Measurements from ENCODE around the gene C1orf232. TPM values are rescaled to one million over a fixed set of nuclear protein-coding genes. Genes with fewer than 3 reads are reported as not detected.

C1orf232 gene
- total and polyA plus RNA-seq, 5 experiments from 2014 or later: not detected

- ATAC-seq (peak; percentile 70 to 71), DNase-seq (peak in 8 of 10 donors; percentile 16 to 67 (median 32))
- H3K27me3 Mint-ChIP-seq: peaks cover 4 to 52% (median 17%) of the 10 kb centered on the region in 5 donors
- peak overlapping the region in 8 of 10 donors; percentile 36 to 75 (median 61) for H3K4me3 Mint-ChIP-seq
- no peak overlapping the region for H3K27ac Mint-ChIP-seq
- no peaks in the 10 kb centered on the region for H3K9me3 Mint-ChIP-seq
- H3K36me3 Mint-ChIP-seq: no peaks in the 10 kb centered on the region
- POLR2A ChIA-PET: no interaction called here
- peaks cover 3 to 19% (median 14%) of the 10 kb centered on the region in 4 donors for H3K4me1 Mint-ChIP-seq
These were observed 7.1 kb downstream of the C1orf232 start for GRCh38 chr1:26161415-26162219.

GRCh38 chr1:26160527-26161414 is 8.0 kb downstream of the C1orf232 start:
- ATAC-seq (no peak), DNase-seq (no peak)
- peak overlapping the region in 6 of 10 donors; percentile 19 to 57 (median 31) for H3K4me3 Mint-ChIP-seq
- POLR2A ChIA-PET: no interaction called here
- no peak overlapping the region for H3K27ac Mint-ChIP-seq
- H3K36me3 Mint-ChIP-seq: no peaks in the 10 kb centered on the region
- H3K27me3 Mint-ChIP-seq: peaks cover 4 to 52% (median 17%) of the 10 kb centered on the region in 5 donors
- no peaks in the 10 kb centered on the region for H3K9me3 Mint-ChIP-seq
- peaks cover 3 to 22% (median 15%) of the 10 kb centered on the region in 4 donors for H3K4me1 Mint-ChIP-seq

GRCh38 chr1:26159743-26160039 is 9.1 kb downstream of the C1orf232 start:
- Mint-ChIP-seq H3K27ac (peak overlapping the region in 1 of 10 donors; percentile 59), H3K36me3 (no peaks in the 10 kb centered on the region), H3K4me3 (peak overlapping the region in 3 of 10 donors; percentile 23 to 57 (median 46)), H3K9me3 (no peaks in the 10 kb centered on the region), H3K27me3 (peaks cover 4 to 54% (median 23%) of the 10 kb centered on the region in 5 donors), H3K4me1 (peaks cover 3 to 23% (median 14%) of the 10 kb centered on the region in 4 donors)
- POLR2A ChIA-PET: interaction anchor here (0.8 kb wide), 1 partner anchor 900 kb away, joined by 4 read pairs; no protein-coding TSS in a partner anchor
- ATAC-seq (no peak), DNase-seq (no peak)

- DNase-seq: no peak
- Mint-ChIP-seq H3K36me3 (no peaks in the 10 kb centered on the region), H3K4me3 (peak within 1 kb of the TSS in 3 of 10 donors; percentile 23 to 57 (median 46)), H3K27ac (peak within 1 kb of the TSS in 1 of 10 donors; percentile 59), H3K9me3 (no peaks in the 10 kb centered on the region), H3K27me3 (peaks cover 4 to 53% (median 23%) of the 10 kb centered on the region in 5 donors), H3K4me1 (peaks cover 3 to 19% (median 13%) of the 10 kb centered on the region in 4 donors)
- POLR2A ChIA-PET: interaction anchor here (0.8 kb wide), 1 partner anchor 901 kb away, joined by 4 read pairs; no protein-coding TSS in a partner anchor
- no peak for ATAC-seq
These were observed 9.6 kb downstream of the C1orf232 start, which contains the start of gene FAM110D for GRCh38 chr1:26158908-26159742. FAM110D (plus strand) TSS chr1:26159079; CDS start chr1:26161292, 2,213 bp downstream.

- H3K4me1 Mint-ChIP-seq: peaks cover 3 to 14% (median 11%) of the 10 kb centered on the region in 4 donors
- no peaks in the 10 kb centered on the region for H3K36me3 Mint-ChIP-seq
- no peak overlapping the region for H3K27ac Mint-ChIP-seq
- H3K9me3 Mint-ChIP-seq: no peaks in the 10 kb centered on the region
- H3K27me3 Mint-ChIP-seq: peaks cover 4 to 48% (median 20%) of the 10 kb centered on the region in 5 donors
- no peak for ATAC-seq
- no peak for DNase-seq
- POLR2A ChIA-PET: no interaction called here
- no peak overlapping the region for H3K4me3 Mint-ChIP-seq
These were observed 10.4 kb downstream of the C1orf232 start for GRCh38 chr1:26158271-26158907.

DNA sequence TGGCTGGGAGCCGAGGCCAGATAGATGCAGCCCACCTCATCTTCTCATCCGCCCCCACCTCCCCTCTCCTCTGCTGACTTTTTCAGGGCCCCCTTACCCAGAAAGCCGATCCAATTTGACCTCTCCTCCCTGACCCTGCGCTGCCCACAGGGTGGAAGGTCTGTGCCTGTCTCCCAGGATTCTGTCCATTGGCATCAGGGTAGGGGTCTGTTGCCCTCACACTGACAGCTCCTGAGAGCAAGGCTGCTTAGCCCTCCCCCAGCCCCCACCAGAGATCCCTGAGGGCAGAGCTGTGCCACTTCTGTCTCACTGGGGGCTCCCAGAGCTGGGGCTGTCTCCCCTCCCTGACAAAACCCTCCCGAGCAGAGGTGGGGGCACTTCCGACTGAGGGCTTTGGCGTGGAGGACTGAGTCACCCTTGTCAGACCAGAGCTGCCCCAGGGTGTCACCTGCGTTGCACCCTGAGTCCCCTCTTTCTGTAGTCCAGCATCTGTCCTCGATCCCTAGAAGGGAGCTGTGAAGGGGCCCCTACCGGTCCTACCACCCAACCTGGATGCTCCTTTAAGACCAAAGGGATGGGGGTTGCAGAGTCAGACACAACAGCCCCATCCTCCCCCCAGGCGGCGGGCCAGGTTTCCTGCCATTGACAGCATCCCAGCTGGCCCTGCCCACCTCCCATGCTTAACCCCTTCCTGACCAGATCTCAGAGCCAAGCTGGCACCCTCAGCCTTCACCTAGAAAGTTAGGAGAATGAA is 12.3 kb downstream of the C1orf232 start:
- peak in 1 of 10 donors; percentile 21 for DNase-seq
- Mint-ChIP-seq H3K36me3 (no peaks in the 10 kb centered on the region), H3K4me3 (peak overlapping the region in 1 of 10 donors; percentile 26), H3K9me3 (no peaks in the 10 kb centered on the region), H3K4me1 (peaks cover 3 to 9% (median 5%) of the 10 kb centered on the region in 4 donors), H3K27ac (no peak overlapping the region), H3K27me3 (peaks cover 0 to 40% (median 14%) of the 10 kb centered on the region in 5 donors)
- POLR2A ChIA-PET: interaction anchor here (0.6 to 1.3 kb wide), 2 partner anchors 45 to 895 kb away, joined by 3 read pairs; partner anchors contain the start of gene PDIK1L
- peak; percentile 41 to 49 for ATAC-seq

- Mint-ChIP-seq H3K36me3 (no peaks in the 10 kb centered on the region), H3K9me3 (no peaks in the 10 kb centered on the region), H3K4me3 (peak overlapping the region in 1 of 10 donors; percentile 56), H3K27ac (peak overlapping the region in 1 of 10 donors; percentile 48), H3K4me1 (peaks cover 3 to 9% (median 5%) of the 10 kb centered on the region in 4 donors), H3K27me3 (peaks cover 3 to 34% (median 14%) of the 10 kb centered on the region in 5 donors)
- no peak for ATAC-seq
- POLR2A ChIA-PET: interaction anchor here (0.6 kb wide), 1 partner anchor 894 kb away, joined by 3 read pairs; no protein-coding TSS in a partner anchor
- DNase-seq: no peak
These were observed 13.1 kb downstream of the C1orf232 start for GRCh38 chr1:26155370-26156284.

GRCh38 chr1:26154750-26155149 is 14.0 kb downstream of the C1orf232 start:
- H3K4me3 Mint-ChIP-seq: no peak overlapping the region
- no peak overlapping the region for H3K27ac Mint-ChIP-seq
- H3K36me3 Mint-ChIP-seq: no peaks in the 10 kb centered on the region
- POLR2A ChIA-PET: no interaction called here
- H3K4me1 Mint-ChIP-seq: peaks cover 3 to 9% (median 5%) of the 10 kb centered on the region in 4 donors
- DNase-seq (no peak), ATAC-seq (no peak)
- peaks cover 3 to 33% (median 14%) of the 10 kb centered on the region in 5 donors for H3K27me3 Mint-ChIP-seq
- H3K9me3 Mint-ChIP-seq: no peaks in the 10 kb centered on the region

DNA sequence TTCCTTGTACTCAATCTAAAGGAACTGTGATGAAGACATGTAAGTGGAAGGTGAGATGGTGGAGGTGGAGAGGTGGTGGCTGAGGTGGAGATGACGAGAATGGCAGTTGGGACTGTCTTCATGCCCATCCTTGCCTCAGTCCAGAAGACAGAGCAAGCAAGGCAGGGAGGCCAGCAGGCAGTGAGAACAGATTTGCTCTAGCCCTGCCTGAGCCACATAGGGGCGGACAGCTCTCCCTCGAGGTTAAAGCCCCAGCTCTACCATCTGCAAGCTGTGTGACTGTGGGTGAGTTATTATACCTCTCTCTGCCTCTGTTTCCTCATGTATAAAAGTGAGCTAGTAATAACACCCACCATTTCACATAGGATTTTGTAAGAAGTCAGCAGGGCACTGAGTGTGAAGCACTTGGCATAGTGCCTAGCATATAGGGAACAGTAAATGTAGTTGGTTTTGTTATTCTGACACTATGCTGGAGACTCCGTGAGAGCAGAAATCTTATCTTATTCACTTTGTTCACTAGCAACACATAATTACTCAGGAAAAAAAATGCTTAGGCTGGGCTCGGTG is 14.7 kb downstream of the C1orf232 start:
- Mint-ChIP-seq H3K27ac (no peak overlapping the region), H3K4me1 (peaks cover 3 to 9% (median 5%) of the 10 kb centered on the region in 4 donors), H3K4me3 (no peak overlapping the region), H3K36me3 (no peaks in the 10 kb centered on the region), H3K9me3 (no peaks in the 10 kb centered on the region), H3K27me3 (peaks cover 3 to 27% (median 14%) of the 10 kb centered on the region in 5 donors)
- DNase-seq: no peak
- ATAC-seq: no peak
- POLR2A ChIA-PET: no interaction called here

DNA sequence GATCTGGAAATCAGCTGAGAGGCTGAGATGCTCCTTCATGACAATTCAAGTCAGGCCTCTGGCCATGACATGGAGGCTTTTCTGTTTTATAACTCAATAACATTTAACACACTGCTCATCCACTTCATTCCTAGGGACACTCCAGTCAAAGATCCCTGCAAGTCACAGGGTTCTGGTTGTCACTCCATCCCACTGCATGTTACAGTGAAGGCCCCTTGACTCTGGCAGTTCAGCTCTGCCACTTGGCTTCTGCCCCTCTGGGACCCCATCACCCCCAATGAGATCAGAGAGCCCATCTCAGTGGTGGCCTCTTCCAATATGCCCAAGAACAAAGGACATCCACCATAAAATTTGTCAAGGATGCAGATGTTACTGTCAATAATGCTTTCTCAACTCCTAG is 19.9 kb downstream of the C1orf232 start:
- ATAC-seq: no peak
- Mint-ChIP-seq H3K36me3 (no peaks in the 10 kb centered on the region), H3K4me3 (no peak overlapping the region), H3K27ac (peak overlapping the region in 1 of 10 donors; percentile 0), H3K4me1 (peaks cover 2 to 6% (median 5%) of the 10 kb centered on the region in 4 donors), H3K27me3 (peaks cover 0 to 5% (median 0%) of the 10 kb centered on the region in 5 donors), H3K9me3 (no peaks in the 10 kb centered on the region)
- POLR2A ChIA-PET: no interaction called here
- no peak for DNase-seq
